Panc1 (cell line): Measurements from ENCODE around the gene SCN2B. TPM values are rescaled to one million over a fixed set of nuclear protein-coding genes. Genes with fewer than 3 reads are reported as not detected.

Experiments used
- ATAC-seq: fragments of 200-7000 bp; cut with Tn5 transposase; 2 replicates; pipeline ENCODE4 v1.9.1; 2020; ENCODE audit warnings: mild to moderate bottlenecking, moderate library complexity
- BruUV-seq: library from RNA; stranded (reverse); fragments of 400-500 nt; replicated peaks from 2 replicates; lab custom pipeline; 2021; lab: Mats Ljungman, UMichigan
- CTCF ChIA-PET: fragments of 300-600 bp; sonication (Branson Sonifier 250); formaldehyde crosslinking; loops from one replicate; lab custom pipeline; 2022; ENCODE audit warnings: antibody characterized with exemption; lab: Charles Lee
- POLR2A ChIA-PET: fragments of 300-600 bp; sonication (Branson Sonifier 250); formaldehyde crosslinking; loops from one replicate; lab custom pipeline; 2022; ENCODE audit warnings: antibody characterized with exemption; lab: Charles Lee
- DNase-seq: peaks from one replicate; pipeline ENCODE4 v3.0.0-alpha.2; 2010; ENCODE audit warnings: low read depth, low spot score
- H3K27ac ChIP-seq: 2 replicates; pipeline ENCODE4 v1.5.1; 2011; ENCODE audit warnings: mild to moderate bottlenecking, low read length, inconsistent platforms
- H3K27me3 ChIP-seq: fragments of 200-500 bp; sonication (Bioruptor generic); 2 replicates; pipeline ENCODE4 v1.6.0; 2014; ENCODE audit warnings: low read length, inconsistent platforms; ENCODE audit not compliant: control insufficient read depth, insufficient read depth
- H3K36me3 ChIP-seq: fragments of 200-500 bp; sonication (Bioruptor generic); 2 replicates; pipeline ENCODE4 v1.5.1; 2014; ENCODE audit warnings: inconsistent platforms, mild to moderate bottlenecking, low read length, moderate library complexity; ENCODE audit not compliant: control insufficient read depth, insufficient read depth
- H3K4me1 ChIP-seq: 2 replicates; pipeline ENCODE4 v1.5.1; 2011; ENCODE audit warnings: inconsistent platforms, mild to moderate bottlenecking, low read length, moderate library complexity; ENCODE audit not compliant: control insufficient read depth, insufficient read depth
- H3K4me3 ChIP-seq, 2 experiments: 2 replicates each; pipeline ENCODE4 v1.5.1; 2011 to 2012; ENCODE audit warnings: low read depth in 2 of 2, low read length in 2 of 2, mild to moderate bottlenecking in 2 of 2, inconsistent platforms in 1 of 2, moderate library complexity in 1 of 2
- H3K9me3 ChIP-seq: fragments of 200-500 bp; sonication (Bioruptor generic); 2 replicates; pipeline ENCODE4 v1.5.1; 2014; ENCODE audit warnings: low read depth, mild to moderate bottlenecking, inconsistent platforms, low read length, moderate library complexity; ENCODE audit not compliant: control insufficient read depth, insufficient read depth
- CTCF ChIP-seq: fragments of 450-650 bp; IDR thresholded peaks from 2 replicates; pipeline ENCODE4 v1.5.1; 2017; ENCODE audit warnings: mild to moderate bottlenecking
- POLR2AphosphoS5 ChIP-seq: IDR thresholded peaks from 2 replicates; pipeline ENCODE4 v1.6.1; 2012; ENCODE audit warnings: mild to moderate bottlenecking, low read depth, low read length, moderate library complexity
- REST ChIP-seq, 2 experiments: IDR thresholded peaks; 2 replicates each; pipeline ENCODE4 v1.6.1; 2011 to 2012; ENCODE audit warnings: low read depth in 2 of 2, control low read depth in 1 of 2, low read length in 1 of 2, mild to moderate bottlenecking in 1 of 2, moderate library complexity in 1 of 2; ENCODE audit not compliant: insufficient read depth in 1 of 2
- SIN3A ChIP-seq: IDR thresholded peaks from 2 replicates; pipeline ENCODE4 v1.6.1; 2012; ENCODE audit warnings: low read depth, mild to moderate bottlenecking, low read length, moderate library complexity, borderline replicate concordance; ENCODE audit not compliant: insufficient read depth
- TCF7L2 ChIP-seq: IDR thresholded peaks from 2 replicates; pipeline ENCODE4 v1.6.1; 2011; ENCODE audit warnings: mild to moderate bottlenecking, low read depth, low read length, inconsistent platforms
- in situ Hi-C: cut with HindIII; loops from 2 replicates; pipeline ENCODE4 v1.10.0; 2016; ENCODE audit warnings: low sequenced_read_pairs, low pct_unique_long_range_greater_than_20kb
- intact Hi-C: fragments of 100-400 bp; cut with micrococcal nuclease; formaldehyde crosslinking; loops from one replicate; pipeline ENCODE4 v1.10.0; 2022; ENCODE audit not compliant: unreplicated experiment
- total RNA-seq: library from RNA; stranded (reverse); gene quantifications from one replicate; pipeline ENCODE4 v1.2.1, GENCODE V29; 2021; ENCODE audit not compliant: unreplicated experiment

SCN2B gene
- total RNA-seq, 1 experiment from 2014 or later: not detected

- Histone ChIP-seq H3K4me1 (0 out of 2 replicates have a peak, but pooled peaks cover 3% of the 10 kb centered on the region), H3K36me3 (no peaks in the 10 kb centered on the region), H3K27me3 (peaks cover 18% of the 10 kb centered on the region), H3K9me3 (no peaks in the 10 kb centered on the region), H3K27ac (no peak overlapping the region), H3K4me3 (no peak overlapping the region)
- TF ChIP-seq CTCF (no peak), REST (IDR thresholded peaks at IDR 0.05; ENCODE audit: insufficient read depth in 1 of 2, low read depth in 2 of 2, low read length in 1 of 2) (no peak), TCF7L2 (no peak), POLR2AphosphoS5 (no peak), SIN3A (no peak)
- no peak for ATAC-seq
- intact Hi-C loops: no loop called here
- no peak for DNase-seq
- ChIA-PET POLR2A (no interaction called here), CTCF (no interaction called here)
- BruUV-seq: no TSS peak
- in situ Hi-C loops: no loop called here
Observed at GRCh38 chr11:118200497-118200896, 24.1 kb upstream of the SCN2B start.

- H3K4me1 ChIP-seq: 0 out of 2 replicates have a peak, but pooled peaks cover 3% of the 10 kb centered on the region
- POLR2A ChIA-PET: no interaction called here
- DNase-seq (no peak), ATAC-seq (no peak)
- in situ Hi-C loops: no loop called here
- no peaks in the 10 kb centered on the region for H3K9me3 ChIP-seq
- CTCF ChIA-PET: interaction anchor here (0.6 to 1.5 kb wide), 9 partner anchors 17 to 152 kb away, joined by 3 to 12 read pairs (median 5); partner anchors contain the start of gene JAML
- H3K4me3 ChIP-seq: no peak overlapping the region
- TF ChIP-seq POLR2AphosphoS5 (no peak), TCF7L2 (no peak), SIN3A (no peak), REST (IDR thresholded peaks at IDR 0.05; ENCODE audit: insufficient read depth in 1 of 2, low read depth in 2 of 2, low read length in 1 of 2) (no peak), CTCF (no peak)
- peaks cover 10% of the 10 kb centered on the region; the same call in 1 of the 2 replicates for H3K27me3 ChIP-seq
- intact Hi-C loops: loop anchor here (2.0 to 10.0 kb wide), 3 partner anchors 92 to 286 kb away; no protein-coding TSS in a partner anchor
- BruUV-seq: no TSS peak
- H3K27ac ChIP-seq: no peak overlapping the region
- H3K36me3 ChIP-seq: no peaks in the 10 kb centered on the region
Observed at GRCh38 chr11:118199135-118199534, 22.7 kb upstream of the SCN2B start.
